ENCODE results near the gene MYRIP. TPM values are rescaled to one million over a fixed set of nuclear protein-coding genes. Genes with fewer than 3 reads are reported as not detected.

The MYRIP gene
- total RNA-seq, 4 donors from 2014 or later = 1.6 to 7.1 (median 3.6) TPM

- DNase-seq = no peak
- 82 to 85% methylated on average over 3 of the region's 3 CpGs for WGBS, 2 donors
- Histone ChIP-seq H3K4me3 (replicated peaks in 1 of 3) (no peak overlapping the region), H3K9me3 (no peaks in the 10 kb centered on the region), H3K36me3 (no peaks in the 10 kb centered on the region), H3K27me3 (no peaks in the 10 kb centered on the region), H3K4me1 (no peaks in the 10 kb centered on the region), H3K27ac (no peak overlapping the region)
- intact Hi-C loops (cut with DNase I) = loop anchor here (5.0 kb wide), 1 partner anchor 125 kb away; no protein-coding TSS in a partner anchor
- TF ChIP-seq POLR2A (IDR thresholded peaks at IDR 0.05) (no peak), CTCF (IDR thresholded peaks at IDR 0.05) (no peak)
These were observed 383.2 kb downstream of the MYRIP start for GRCh38 chr3:40192628-40193027.

GRCh38 chr3:40196966-40197365 is 387.6 kb downstream of the MYRIP start:
- Histone ChIP-seq H3K4me3 (replicated peaks in 1 of 3) (no peak overlapping the region), H3K9me3 (no peaks in the 10 kb centered on the region), H3K36me3 (no peaks in the 10 kb centered on the region), H3K4me1 (no peaks in the 10 kb centered on the region), H3K27me3 (no peaks in the 10 kb centered on the region), H3K27ac (no peak overlapping the region)
- no peak for TF ChIP-seq POLR2A (IDR thresholded peaks at IDR 0.05)
- no peak for TF ChIP-seq CTCF (IDR thresholded peaks at IDR 0.05)
- 86 to 91% methylated on average over 9 of the region's 9 CpGs for WGBS, 2 donors
- no peak for DNase-seq
- intact Hi-C loops (cut with DNase I) = no loop called here

DNA sequence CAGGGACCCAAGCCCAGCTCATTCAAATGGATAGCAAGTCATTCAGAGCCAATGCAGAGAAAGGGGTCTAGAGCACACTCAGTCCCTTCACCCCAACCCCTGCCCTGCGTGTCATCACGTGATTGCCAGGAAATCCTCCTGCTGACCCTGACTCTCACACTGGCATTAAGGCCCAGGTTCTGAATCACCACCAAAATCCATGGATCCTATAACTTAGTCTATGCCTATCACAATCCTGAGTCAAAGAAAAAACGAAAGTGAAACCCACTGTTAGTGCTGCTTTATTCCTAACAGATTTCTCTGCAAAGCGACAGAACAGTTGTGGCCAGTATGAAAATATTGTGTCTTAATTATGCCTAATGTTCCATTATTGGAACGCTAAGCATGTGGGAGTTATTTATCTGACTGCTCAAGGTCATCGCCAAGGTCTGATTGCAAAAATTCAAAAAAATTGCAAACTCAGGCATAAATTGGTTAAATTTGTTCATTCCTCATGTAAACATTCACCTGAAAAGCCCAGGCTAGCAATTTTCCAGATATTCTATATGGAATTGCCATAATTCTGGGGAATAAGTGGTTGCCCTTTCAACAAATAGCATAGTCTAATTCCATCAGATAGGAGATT is 391.4 kb downstream of the MYRIP start:
- no peaks in the 10 kb centered on the region for H3K9me3 ChIP-seq
- H3K4me1 ChIP-seq = no peaks in the 10 kb centered on the region
- no peak for TF ChIP-seq POLR2A (IDR thresholded peaks at IDR 0.05)
- TF ChIP-seq CTCF (IDR thresholded peaks at IDR 0.05) = no peak
- no peak for DNase-seq
- intact Hi-C loops (cut with DNase I) = no loop called here
- H3K4me3 ChIP-seq (replicated peaks in 1 of 3) = no peak overlapping the region
- no peak overlapping the region for H3K27ac ChIP-seq
- no peaks in the 10 kb centered on the region for H3K36me3 ChIP-seq
- H3K27me3 ChIP-seq = no peaks in the 10 kb centered on the region
- 87 to 92% methylated on average over 6 of the region's 6 CpGs for WGBS, 2 donors

- intact Hi-C loops (cut with DNase I) = no loop called here
- Histone ChIP-seq H3K36me3 (no peaks in the 10 kb centered on the region), H3K27me3 (no peaks in the 10 kb centered on the region), H3K4me3 (replicated peaks in 1 of 3) (no peak overlapping the region), H3K4me1 (no peaks in the 10 kb centered on the region), H3K9me3 (no peaks in the 10 kb centered on the region), H3K27ac (no peak overlapping the region)
- TF ChIP-seq POLR2A (IDR thresholded peaks at IDR 0.05) (no peak), CTCF (IDR thresholded peaks at IDR 0.05) (no peak)
- WGBS, 2 donors = 17 to 30% methylated on average over 3 of the region's 3 CpGs
- no peak for DNase-seq
These were observed 392.4 kb downstream of the MYRIP start for GRCh38 chr3:40201770-40202169.

GRCh38 chr3:40206522-40206921 is 397.1 kb downstream of the MYRIP start:
- no peak for DNase-seq
- WGBS, 2 donors = 90 to 92% methylated on average over 2 of the region's 2 CpGs
- H3K27ac ChIP-seq = no peak overlapping the region
- H3K4me1 ChIP-seq = no peaks in the 10 kb centered on the region
- no peaks in the 10 kb centered on the region for H3K36me3 ChIP-seq
- no peak overlapping the region for H3K4me3 ChIP-seq (replicated peaks in 1 of 3)
- no peaks in the 10 kb centered on the region for H3K9me3 ChIP-seq
- intact Hi-C loops (cut with DNase I) = no loop called here
- no peaks in the 10 kb centered on the region for H3K27me3 ChIP-seq
- no peak for TF ChIP-seq CTCF (IDR thresholded peaks at IDR 0.05)
- TF ChIP-seq POLR2A (IDR thresholded peaks at IDR 0.05) = no peak

Data from thyroid gland (tissue), 4 donors.